Mesothelial cell of epicardium (in vitro differentiated cells): ENCODE measurements around the gene STAT4. TPM values are rescaled to one million over a fixed set of nuclear protein-coding genes. Genes with fewer than 3 reads are reported as not detected.

ENCODE experiments used
- DNase-seq, 2 experiments: peaks; one replicate each; pipeline ENCODE4 v3.0.0; 2021; ENCODE audit warnings: low spot score in 2 of 2; ENCODE audit not compliant: unreplicated experiment in 2 of 2
- H3K27ac Mint-ChIP-seq: 2 replicates; pipeline ENCODE4 v1.8.0; 2021; ENCODE audit warnings: mixed read lengths
- H3K27me3 Mint-ChIP-seq: 2 replicates; pipeline ENCODE4 v1.8.0; 2021; ENCODE audit warnings: low read depth, mixed read lengths
- H3K36me3 Mint-ChIP-seq: 2 replicates; pipeline ENCODE4 v1.8.0; 2021; ENCODE audit warnings: mixed read lengths
- H3K4me1 Mint-ChIP-seq: 2 replicates; pipeline ENCODE4 v1.8.0; 2021; ENCODE audit warnings: mixed read lengths
- H3K4me3 Mint-ChIP-seq: 2 replicates; pipeline ENCODE4 v1.8.0; 2021; ENCODE audit warnings: mild to moderate bottlenecking, moderate library complexity, mixed read lengths
- H3K9me3 Mint-ChIP-seq: 2 replicates; pipeline ENCODE4 v1.8.0; 2021; ENCODE audit warnings: mixed read lengths
- total RNA-seq: library from RNA; stranded (reverse); gene quantifications from 3 replicates; pipeline ENCODE4 v1.2.1, GENCODE V29; 2021
- TF ChIP-seq, protein P1 (sequence below): fragments of 200-600 bp; sonication (generic); IDR thresholded peaks from one replicate; pipeline ENCODE4 v1.5.0; 2021; ENCODE audit warnings: antibody characterized with exemption; ENCODE audit not compliant: unreplicated experiment

Gene STAT4
- total RNA-seq, 1 donor from 2014 or later: 2.4 TPM

DNA sequence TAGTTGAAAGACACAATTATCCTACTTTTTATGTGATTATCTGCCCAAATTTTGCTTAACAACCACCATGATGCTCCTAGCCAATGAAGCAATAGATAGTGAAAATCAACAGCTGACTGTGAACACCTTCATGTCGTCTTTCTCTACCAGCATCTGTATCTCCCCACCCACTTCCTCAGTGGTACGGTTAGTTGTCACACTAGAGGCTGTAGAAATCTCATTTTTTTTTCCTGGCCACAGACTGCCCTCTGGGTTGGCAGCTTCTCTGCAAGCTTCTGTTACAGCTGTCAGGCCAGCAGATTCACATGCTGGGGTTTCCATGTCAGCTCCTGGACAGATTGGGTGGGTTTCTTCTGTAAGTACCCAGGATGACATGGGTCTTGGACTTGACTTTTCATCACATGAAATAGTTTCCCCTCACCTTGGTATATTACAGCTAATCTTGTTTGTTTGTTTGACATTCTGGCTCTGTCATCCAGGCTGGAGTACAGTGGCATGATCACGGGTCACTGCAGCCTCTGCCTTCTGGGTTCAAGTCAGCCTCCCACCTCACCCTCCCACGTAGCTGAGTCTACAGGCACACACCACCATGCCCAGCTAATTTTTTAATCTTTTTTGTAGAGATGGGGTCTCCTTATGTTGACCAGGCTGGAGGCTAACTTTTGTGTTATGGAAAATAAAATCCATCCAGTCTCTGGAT, 24.3 kb downstream of the STAT4 start:
- H3K4me3 Mint-ChIP-seq: no peak overlapping the region
- DNase-seq: no peak
- H3K36me3 Mint-ChIP-seq: no peaks in the 10 kb centered on the region
- TF ChIP-seq, protein P1, sequence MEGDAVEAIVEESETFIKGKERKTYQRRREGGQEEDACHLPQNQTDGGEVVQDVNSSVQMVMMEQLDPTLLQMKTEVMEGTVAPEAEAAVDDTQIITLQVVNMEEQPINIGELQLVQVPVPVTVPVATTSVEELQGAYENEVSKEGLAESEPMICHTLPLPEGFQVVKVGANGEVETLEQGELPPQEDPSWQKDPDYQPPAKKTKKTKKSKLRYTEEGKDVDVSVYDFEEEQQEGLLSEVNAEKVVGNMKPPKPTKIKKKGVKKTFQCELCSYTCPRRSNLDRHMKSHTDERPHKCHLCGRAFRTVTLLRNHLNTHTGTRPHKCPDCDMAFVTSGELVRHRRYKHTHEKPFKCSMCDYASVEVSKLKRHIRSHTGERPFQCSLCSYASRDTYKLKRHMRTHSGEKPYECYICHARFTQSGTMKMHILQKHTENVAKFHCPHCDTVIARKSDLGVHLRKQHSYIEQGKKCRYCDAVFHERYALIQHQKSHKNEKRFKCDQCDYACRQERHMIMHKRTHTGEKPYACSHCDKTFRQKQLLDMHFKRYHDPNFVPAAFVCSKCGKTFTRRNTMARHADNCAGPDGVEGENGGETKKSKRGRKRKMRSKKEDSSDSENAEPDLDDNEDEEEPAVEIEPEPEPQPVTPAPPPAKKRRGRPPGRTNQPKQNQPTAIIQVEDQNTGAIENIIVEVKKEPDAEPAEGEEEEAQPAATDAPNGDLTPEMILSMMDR: no peak
- peaks cover 2% of the 10 kb centered on the region for H3K4me1 Mint-ChIP-seq
- H3K9me3 Mint-ChIP-seq: no peaks in the 10 kb centered on the region
- no peak overlapping the region for H3K27ac Mint-ChIP-seq
- H3K27me3 Mint-ChIP-seq: peaks cover 42% of the 10 kb centered on the region

DNA sequence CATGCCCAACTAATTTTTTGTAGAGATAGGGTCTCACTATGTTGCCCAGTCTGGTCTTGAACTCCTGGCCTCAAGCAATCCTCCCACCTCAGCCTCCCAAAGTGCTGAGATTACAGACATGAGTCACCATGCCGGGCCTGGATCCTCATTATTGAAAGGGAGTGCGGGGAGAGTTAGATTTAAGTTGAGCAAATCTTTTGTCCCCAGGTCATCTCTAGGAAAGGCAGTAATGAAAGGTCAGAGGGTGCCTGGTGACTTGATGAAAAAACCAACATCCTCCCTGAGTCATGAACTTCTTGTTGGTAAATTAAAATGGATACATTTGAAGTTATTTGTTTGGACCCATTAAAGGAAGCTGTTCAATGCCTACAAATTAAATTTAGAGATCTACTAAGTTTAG, 25.1 kb downstream of the STAT4 start:
- DNase-seq: no peak
- Mint-ChIP-seq H3K27ac (no peak overlapping the region), H3K4me1 (peaks cover 2% of the 10 kb centered on the region), H3K27me3 (peaks cover 44% of the 10 kb centered on the region), H3K9me3 (no peaks in the 10 kb centered on the region), H3K4me3 (no peak overlapping the region), H3K36me3 (no peaks in the 10 kb centered on the region)
- TF ChIP-seq, protein P1: no peak

DNA sequence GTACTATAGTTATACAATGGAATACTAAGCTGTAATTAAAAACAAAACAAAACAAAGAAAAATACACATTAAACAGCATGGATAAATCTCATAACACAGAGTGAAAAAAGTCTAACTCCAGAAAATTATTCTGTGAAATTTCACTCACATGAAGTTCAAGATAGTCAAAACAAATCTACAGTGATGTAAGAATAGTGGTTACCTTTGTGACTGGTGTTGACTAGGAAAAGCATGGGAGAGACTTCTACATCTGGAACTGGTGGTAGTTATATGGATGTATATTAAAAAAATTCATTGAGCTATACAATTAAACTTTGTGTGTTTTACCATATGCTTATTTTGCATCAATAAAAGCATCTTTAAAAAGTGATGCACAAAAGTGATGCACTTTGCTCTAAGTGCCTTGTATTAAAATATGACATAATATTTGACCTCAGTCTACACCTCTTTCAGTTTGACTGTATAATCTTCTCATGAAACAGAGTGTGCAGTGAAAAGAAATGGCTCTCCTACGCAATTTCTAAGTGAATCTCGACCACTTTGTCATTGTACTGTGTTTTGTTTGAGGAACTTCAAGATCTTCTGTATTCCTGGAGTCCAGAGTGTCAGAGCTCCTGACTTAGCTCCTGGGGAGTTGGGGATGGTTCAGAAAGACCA, 28.0 kb downstream of the STAT4 start:
- Mint-ChIP-seq H3K36me3 (no peaks in the 10 kb centered on the region), H3K27me3 (peaks cover 59% of the 10 kb centered on the region), H3K4me1 (peaks cover 1% of the 10 kb centered on the region), H3K9me3 (peaks cover 5% of the 10 kb centered on the region), H3K27ac (no peak overlapping the region), H3K4me3 (no peak overlapping the region)
- TF ChIP-seq, protein P1: no peak
- DNase-seq: no peak

DNA sequence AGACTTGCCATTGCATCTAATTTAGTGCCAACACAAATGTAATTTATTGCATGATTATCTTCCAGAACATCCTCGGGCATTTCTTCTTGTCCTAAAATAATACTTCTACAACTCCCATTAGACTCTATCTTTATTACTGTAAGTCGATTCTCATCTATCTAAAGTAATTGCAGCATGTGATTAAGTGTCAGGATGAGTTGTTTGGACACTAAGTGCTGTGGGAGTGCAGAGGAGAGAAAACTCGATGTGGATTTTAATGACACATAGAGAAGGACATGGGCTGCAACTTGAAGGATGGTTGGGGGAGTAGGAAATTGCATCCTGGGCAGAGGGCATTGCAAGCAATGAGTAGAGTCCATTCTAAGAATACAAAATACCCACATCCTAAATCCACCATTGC, 33.5 kb downstream of the STAT4 start:
- TF ChIP-seq, protein P1: no peak
- no peak overlapping the region for H3K4me3 Mint-ChIP-seq
- no peak overlapping the region for H3K27ac Mint-ChIP-seq
- H3K4me1 Mint-ChIP-seq: peaks cover 23% of the 10 kb centered on the region
- H3K36me3 Mint-ChIP-seq: no peaks in the 10 kb centered on the region
- H3K9me3 Mint-ChIP-seq: peaks cover 5% of the 10 kb centered on the region
- H3K27me3 Mint-ChIP-seq: peaks cover 56% of the 10 kb centered on the region
- DNase-seq: no peak

DNA sequence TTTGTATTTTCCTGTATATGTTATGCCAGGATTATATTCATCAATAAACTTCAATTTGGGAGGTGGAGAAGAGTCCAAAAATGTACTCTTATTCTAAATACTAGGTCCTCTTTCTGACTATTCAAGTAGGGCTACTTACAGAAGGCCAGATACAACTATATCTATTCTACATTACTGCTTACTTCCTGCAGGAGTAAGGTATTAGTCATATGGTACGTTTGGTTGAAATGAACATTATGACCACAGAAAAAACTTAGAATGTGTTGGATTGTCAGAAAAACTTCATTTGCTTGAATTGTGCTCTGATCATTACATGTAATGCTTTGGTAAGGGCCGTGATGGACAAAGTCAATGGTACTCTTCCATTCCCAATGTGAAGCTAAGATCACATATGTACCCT, 35.0 kb downstream of the STAT4 start:
- H3K36me3 Mint-ChIP-seq: no peaks in the 10 kb centered on the region
- TF ChIP-seq, protein P1: no peak
- DNase-seq: no peak
- H3K9me3 Mint-ChIP-seq: peaks cover 5% of the 10 kb centered on the region
- H3K4me3 Mint-ChIP-seq: no peak overlapping the region
- H3K27me3 Mint-ChIP-seq: peaks cover 61% of the 10 kb centered on the region
- peaks cover 23% of the 10 kb centered on the region for H3K4me1 Mint-ChIP-seq
- no peak overlapping the region for H3K27ac Mint-ChIP-seq
